ENCODE results near the gene MED19.

DNA sequence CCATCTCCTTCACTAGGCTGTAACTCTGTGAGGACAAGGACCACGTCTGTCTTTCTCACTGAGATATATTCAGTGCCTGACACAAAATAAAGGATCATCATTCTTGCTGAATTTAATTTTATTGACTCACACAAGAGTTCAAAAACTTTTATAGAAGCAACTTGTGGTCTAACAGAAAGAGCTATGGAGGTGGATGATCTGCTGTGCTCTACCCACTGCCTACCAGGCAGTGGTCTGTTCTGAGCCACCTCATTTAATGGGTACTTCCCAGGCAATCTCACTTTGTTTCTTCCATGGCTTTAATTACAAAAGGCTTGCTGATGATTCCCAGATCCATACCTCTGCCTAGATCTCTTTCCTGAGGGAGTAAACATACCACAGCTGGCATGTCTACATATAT, 34.9 kb upstream of the MED19 start:
- TF ChIP-seq YY1 (IDR thresholded peaks at IDR 0.05; ENCODE audit: insufficient read depth, insufficient read length): no peak
- no peak for TF ChIP-seq SUZ12 (IDR thresholded peaks at IDR 0.05; ENCODE audit: extremely low read depth, insufficient read depth, insufficient read length)
- no peak for TF ChIP-seq ZNF274 (IDR thresholded peaks at IDR 0.05; ENCODE audit: low read depth, low read length)

Data from NT2/D1 (cell line).